H9 (cell line): ENCODE data around the gene JCHAIN. TPM values are rescaled to one million over a fixed set of nuclear protein-coding genes. Genes with fewer than 3 reads are reported as not detected.

Source experiments
- DNase-seq: peaks from one replicate; pipeline ENCODE4 v3.0.0-alpha.2; 2017
- H2AFZ ChIP-seq: one replicate; pipeline ENCODE4 v1.6.1; 2013; ENCODE audit warnings: mild to moderate bottlenecking, low read length, control low read depth, moderate library complexity
- H2AK5ac ChIP-seq: 2 replicates; pipeline ENCODE4 v1.6.1; 2013; ENCODE audit warnings: low read length, control low read depth, mixed read lengths; ENCODE audit not compliant: insufficient read length
- H2BK120ac ChIP-seq: one replicate; pipeline ENCODE4 v1.6.1; 2013; ENCODE audit warnings: low read depth, mild to moderate bottlenecking, low read length, control low read depth, inconsistent platforms; ENCODE audit not compliant: poor library complexity, severe bottlenecking
- H2BK12ac ChIP-seq: 2 replicates; pipeline ENCODE4 v1.6.1; 2013; ENCODE audit warnings: low read length, control low read depth, mixed read lengths, low read depth; ENCODE audit not compliant: insufficient read length
- H2BK15ac ChIP-seq: 2 replicates; pipeline ENCODE4 v1.6.1; 2013; ENCODE audit warnings: low read depth, low read length, control low read depth
- H2BK20ac ChIP-seq: one replicate; pipeline ENCODE4 v1.6.1; 2013; ENCODE audit warnings: low read depth, mild to moderate bottlenecking, low read length, control low read depth, inconsistent platforms; ENCODE audit not compliant: poor library complexity, severe bottlenecking
- H2BK5ac ChIP-seq: 2 replicates; pipeline ENCODE4 v1.6.1; 2013; ENCODE audit warnings: low read length, control low read depth, mixed read lengths; ENCODE audit not compliant: insufficient read length
- H3K14ac ChIP-seq: 2 replicates; pipeline ENCODE4 v1.6.1; 2013; ENCODE audit warnings: low read length, control low read depth; ENCODE audit not compliant: insufficient read depth
- H3K18ac ChIP-seq: 2 replicates; pipeline ENCODE4 v1.6.1; 2013; ENCODE audit warnings: low read depth, mild to moderate bottlenecking, mixed read lengths, low read length, control low read depth; ENCODE audit not compliant: insufficient read length
- H3K23ac ChIP-seq: 2 replicates; pipeline ENCODE4 v1.6.1; 2013; ENCODE audit warnings: low read length, control low read depth, mixed read lengths, low read depth; ENCODE audit not compliant: insufficient read length
- H3K23me2 ChIP-seq: 2 replicates; pipeline ENCODE4 v1.6.1; 2013; ENCODE audit warnings: low read depth, mild to moderate bottlenecking, mixed read lengths, low read length, control low read depth; ENCODE audit not compliant: insufficient read length, poor library complexity, severe bottlenecking
- H3K27ac ChIP-seq: 2 replicates; pipeline ENCODE4 v1.5.1; 2013; ENCODE audit warnings: low read length, control low read depth, mixed read lengths, low read depth; ENCODE audit not compliant: insufficient read length
- H3K27me3 ChIP-seq: 2 replicates; pipeline ENCODE4 v1.6.1; 2013; ENCODE audit warnings: low read length, control low read depth, inconsistent platforms; ENCODE audit not compliant: insufficient read depth
- H3K4ac ChIP-seq: 2 replicates; pipeline ENCODE4 v1.6.1; 2013; ENCODE audit warnings: low read depth, mild to moderate bottlenecking, control low read depth, inconsistent platforms, low read length, moderate library complexity
- H3K4me1 ChIP-seq: 2 replicates; pipeline ENCODE4 v1.6.1; 2013; ENCODE audit warnings: low read length, control low read depth, inconsistent platforms; ENCODE audit not compliant: insufficient read depth
- H3K4me2 ChIP-seq: 2 replicates; pipeline ENCODE4 v1.6.1; 2013; ENCODE audit warnings: low read length, control low read depth, mixed read lengths; ENCODE audit not compliant: insufficient read length, insufficient read depth
- H3K56ac ChIP-seq: 2 replicates; pipeline ENCODE4 v1.6.1; 2013; ENCODE audit warnings: low read depth, mild to moderate bottlenecking, mixed read lengths, low read length, control low read depth; ENCODE audit not compliant: insufficient read length
- H3K79me1 ChIP-seq: 2 replicates; pipeline ENCODE4 v1.6.1; 2013; ENCODE audit warnings: low read depth, mild to moderate bottlenecking, moderate library complexity, low read length, control low read depth, inconsistent platforms; ENCODE audit not compliant: insufficient read depth, poor library complexity, severe bottlenecking
- H3K79me2 ChIP-seq: 2 replicates; pipeline ENCODE4 v1.6.1; 2013; ENCODE audit warnings: low read length, control low read depth, inconsistent platforms; ENCODE audit not compliant: insufficient read depth
- H3K9ac ChIP-seq: 2 replicates; pipeline ENCODE4 v1.6.1; 2013; ENCODE audit warnings: low read length, control low read depth, mixed read lengths; ENCODE audit not compliant: insufficient read length; ENCODE audit errors: extremely low read depth
- H3K9me3 ChIP-seq: one replicate; pipeline ENCODE4 v1.6.1; 2013; ENCODE audit warnings: low read depth, low read length, inconsistent platforms; ENCODE audit not compliant: control insufficient read depth
- H3T11ph ChIP-seq: one replicate; pipeline ENCODE4 v1.6.1; 2013; ENCODE audit warnings: mild to moderate bottlenecking, low read length, control low read depth, inconsistent platforms
- H4K20me1 ChIP-seq: one replicate; pipeline ENCODE4 v1.6.1; 2013; ENCODE audit not compliant: control insufficient read depth, insufficient read length, insufficient read depth
- H4K5ac ChIP-seq: 2 replicates; pipeline ENCODE4 v1.6.1; 2013; ENCODE audit warnings: low read depth, mild to moderate bottlenecking, mixed read lengths, low read length, control low read depth; ENCODE audit not compliant: insufficient read length
- H4K8ac ChIP-seq: replicated peaks from 2 replicates; pipeline ENCODE4 v1.6.1; 2013; ENCODE audit warnings: low read length, control low read depth, mixed read lengths, low read depth; ENCODE audit not compliant: insufficient read length
- H4K91ac ChIP-seq: 2 replicates; pipeline ENCODE4 v1.6.1; 2013; ENCODE audit warnings: low read depth, mild to moderate bottlenecking, moderate library complexity, mixed read lengths, low read length, control low read depth; ENCODE audit not compliant: insufficient read length
- H3K27ac Mint-ChIP-seq, 3 experiments: 2 replicates in 2 of 3; 3 replicates in 1 of 3; pipeline ENCODE4 v1.8.0; 2020 to 2021; ENCODE audit warnings: mixed read lengths in 3 of 3, mild to moderate bottlenecking in 1 of 3, moderate library complexity in 1 of 3
- H3K27me3 Mint-ChIP-seq: 2 replicates; pipeline ENCODE4 v1.8.0; 2021; ENCODE audit warnings: low read depth, mild to moderate bottlenecking, moderate library complexity, mixed read lengths
- H3K36me3 Mint-ChIP-seq, 3 experiments: 2 replicates in 2 of 3; 3 replicates in 1 of 3; pipeline ENCODE4 v1.8.0; 2020 to 2021; ENCODE audit warnings: low read depth in 3 of 3, mixed read lengths in 3 of 3; ENCODE audit not compliant: insufficient read depth in 1 of 3
- H3K4me1 Mint-ChIP-seq, 2 experiments: 2 replicates each; pipeline ENCODE4 v1.8.0; 2020; ENCODE audit warnings: mixed read lengths in 2 of 2
- H3K4me3 Mint-ChIP-seq, 2 experiments: 2 replicates in 1 of 2; 3 replicates in 1 of 2; pipeline ENCODE4 v1.8.0; 2020 to 2021; ENCODE audit warnings: mild to moderate bottlenecking in 2 of 2, mixed read lengths in 2 of 2, moderate library complexity in 1 of 2
- H3K9me3 Mint-ChIP-seq, 2 experiments: 2 replicates in 1 of 2; 3 replicates in 1 of 2; pipeline ENCODE4 v1.8.0; 2020; ENCODE audit warnings: mild to moderate bottlenecking in 2 of 2, mixed read lengths in 2 of 2, moderate library complexity in 1 of 2
- WGBS: extraction: QIAGEN DNeasy Blood & Tissue Kit; methylation state at CpG from one replicate; pipeline ENCODE4 v1.1.7; 2013; ENCODE audit warnings: missing lambda C conversion rate, low lambda C conversion rate, mixed read lengths; ENCODE audit not compliant: insufficient read length; ENCODE audit errors: extremely low coverage; 5-methylcytosine and 5-hydroxymethylcytosine counted together
- total RNA-seq: library from RNA; stranded (reverse); gene quantifications from 2 replicates; pipeline ENCODE4 v1.2.1, GENCODE V29; 2021
- TF ChIP-seq, protein P1 (sequence below): fragments of 200-600 bp; sonication (generic); conservative IDR thresholded peaks from 3 replicates; pipeline ENCODE4 v1.8.0; 2021; ENCODE audit warnings: antibody characterized with exemption, mild to moderate bottlenecking

Gene JCHAIN
- total RNA-seq, 1 experiment from 2014 or later = not detected

DNA sequence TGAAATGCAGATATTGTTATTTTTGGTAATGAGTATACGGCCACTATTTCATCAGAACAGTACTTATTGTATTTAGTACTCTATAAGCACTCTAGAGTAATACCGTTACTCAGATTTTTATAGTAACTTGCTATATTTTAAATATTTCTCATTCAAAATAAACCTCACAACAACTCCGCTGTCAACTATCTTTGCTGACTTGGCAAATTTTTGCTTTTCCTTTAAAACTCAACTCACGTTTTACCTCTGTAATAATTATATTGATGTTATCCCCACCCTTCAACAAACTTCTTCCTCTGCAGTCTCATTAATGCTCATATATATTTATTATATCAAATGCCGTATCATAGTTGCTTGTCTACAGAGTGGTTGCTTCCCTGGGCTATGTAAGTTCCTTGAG, 9.0 kb downstream of the JCHAIN start:
- Histone ChIP-seq H2AK5ac (no peak overlapping the region), H3K14ac (no peak overlapping the region), H2BK20ac (no peak overlapping the region), H3K4ac (no peak overlapping the region), H3K27ac (no peak overlapping the region), H3K79me2 (no peaks in the 10 kb centered on the region), H3K23me2 (no peaks in the 10 kb centered on the region), H2BK15ac (no peak overlapping the region), H3T11ph (no peak overlapping the region), H3K27me3 (no peaks in the 10 kb centered on the region), H4K8ac (no peak overlapping the region), H2BK5ac (no peak overlapping the region), H4K91ac (no peak overlapping the region), H2BK12ac (no peak overlapping the region), H2AFZ (no peak overlapping the region), H3K9me3 (no peaks in the 10 kb centered on the region), H3K4me1 (no peaks in the 10 kb centered on the region; the same call in 1 of the 2 replicates), H3K56ac (no peak overlapping the region), H3K79me1 (no peaks in the 10 kb centered on the region), H3K9ac (no peak overlapping the region), H3K23ac (no peak overlapping the region), H3K18ac (no peak overlapping the region), H4K5ac (no peak overlapping the region), H3K4me2 (no peak overlapping the region), H4K20me1 (no peaks in the 10 kb centered on the region), H2BK120ac (no peak overlapping the region)
- H3K4me3 Mint-ChIP-seq = no peak overlapping the region
- H3K27ac Mint-ChIP-seq = no peak overlapping the region
- no peaks in the 10 kb centered on the region for H3K4me1 Mint-ChIP-seq
- H3K9me3 Mint-ChIP-seq = no peaks in the 10 kb centered on the region
- no peaks in the 10 kb centered on the region for H3K36me3 Mint-ChIP-seq
- no peaks in the 10 kb centered on the region for H3K27me3 Mint-ChIP-seq
- TF ChIP-seq, protein P1, sequence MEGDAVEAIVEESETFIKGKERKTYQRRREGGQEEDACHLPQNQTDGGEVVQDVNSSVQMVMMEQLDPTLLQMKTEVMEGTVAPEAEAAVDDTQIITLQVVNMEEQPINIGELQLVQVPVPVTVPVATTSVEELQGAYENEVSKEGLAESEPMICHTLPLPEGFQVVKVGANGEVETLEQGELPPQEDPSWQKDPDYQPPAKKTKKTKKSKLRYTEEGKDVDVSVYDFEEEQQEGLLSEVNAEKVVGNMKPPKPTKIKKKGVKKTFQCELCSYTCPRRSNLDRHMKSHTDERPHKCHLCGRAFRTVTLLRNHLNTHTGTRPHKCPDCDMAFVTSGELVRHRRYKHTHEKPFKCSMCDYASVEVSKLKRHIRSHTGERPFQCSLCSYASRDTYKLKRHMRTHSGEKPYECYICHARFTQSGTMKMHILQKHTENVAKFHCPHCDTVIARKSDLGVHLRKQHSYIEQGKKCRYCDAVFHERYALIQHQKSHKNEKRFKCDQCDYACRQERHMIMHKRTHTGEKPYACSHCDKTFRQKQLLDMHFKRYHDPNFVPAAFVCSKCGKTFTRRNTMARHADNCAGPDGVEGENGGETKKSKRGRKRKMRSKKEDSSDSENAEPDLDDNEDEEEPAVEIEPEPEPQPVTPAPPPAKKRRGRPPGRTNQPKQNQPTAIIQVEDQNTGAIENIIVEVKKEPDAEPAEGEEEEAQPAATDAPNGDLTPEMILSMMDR = no peak
- DNase-seq = no peak
- WGBS = no CpG with 5 or more reads among the region's 5 CpGs
